Adrenal gland (tissue), 12 donors: ENCODE data around the gene CTSS. TPM values are rescaled to one million over a fixed set of nuclear protein-coding genes. Genes with fewer than 3 reads are reported as not detected.

ENCODE experiments used
- DNase-seq, 7 donors: peaks; one replicate each; pipeline ENCODE4 v3.0.0-alpha.2; 2019 to 2020
- H3K27ac ChIP-seq, 5 donors: fragments of 200-600 bp; sonication (generic) in 4 of 5; 1 replicate in 3 of 5; 2 replicates in 2 of 5; pipeline versions ENCODE4 v1.5.1 to v1.8.0; 2016 to 2020; ENCODE audit warnings: mild to moderate bottlenecking in 1 of 5
- H3K27me3 ChIP-seq: fragments of 200-600 bp; 2 replicates; pipeline ENCODE4 v1.8.0; 2021
- H3K36me3 ChIP-seq, 2 donors: fragments of 200-600 bp; replicated peaks in 1 of 2; 1 replicate in 1 of 2; 2 replicates in 1 of 2; pipeline versions ENCODE4 v1.5.1 to v1.8.0; 2018 to 2022
- H3K4me1 ChIP-seq, 2 donors: fragments of 200-600 bp; replicated peaks in 1 of 2; 1 replicate in 1 of 2; 2 replicates in 1 of 2; pipeline versions ENCODE4 v1.5.1 to v1.8.0; 2018 to 2021
- H3K4me3 ChIP-seq, 4 donors: fragments of 200-600 bp; sonication (generic) in 3 of 4; one replicate each; pipeline ENCODE4 v1.5.1; 2016 to 2018
- H3K9me3 ChIP-seq, 3 donors: fragments of 200-600 bp; sonication (generic) in 1 of 3; replicated peaks in 1 of 3; 1 replicate in 2 of 3; 2 replicates in 1 of 3; pipeline versions ENCODE4 v1.5.1 to v1.8.0; 2016 to 2021
- POLR2A ChIP-seq, 2 donors: fragments of 450-650 bp; IDR thresholded peaks; one replicate each; pipeline ENCODE4 v1.6.1; 2017; ENCODE audit warnings: antibody characterized with exemption in 2 of 2, mild to moderate bottlenecking in 2 of 2, moderate library complexity in 1 of 2
- WGBS, 4 donors: extraction: QIAGEN DNeasy Blood & Tissue Kit in 2 of 4; methylation state at CpG; one replicate each; pipeline versions ENCODE4 v1.1.5 to v1.1.7; 2013 to 2017; 5-methylcytosine and 5-hydroxymethylcytosine counted together
- intact Hi-C, 2 donors: fragments of 100-400 bp; cut with DNase I; formaldehyde crosslinking; loops; one replicate each; pipeline versions ENCODE4 v1.14.1 to v1.15.0; 2022 to 2023
- polyA plus RNA-seq, 3 donors: library from polyadenylated mRNA; stranded (reverse); fragments of 200-250 nt in 2 of 3; fragments of 350-450 nt in 1 of 3; fragmentation: Illumina TruSeq in 1 of 3; extraction: RNeasy Lipid Tissue Mini Kit (QIAGEN cat#74804) in 1 of 3; gene quantifications; one replicate each; pipeline ENCODE4 v1.2.3, GENCODE V29; 2013 to 2014
- total RNA-seq, 9 donors: library from RNA; depleted of rRNA in 4 of 9; stranded (reverse); fragments of >200 nt in 4 of 9; fragments of 120-200 nt in 1 of 9; fragmentation: NEBNext Ultra II Directional in 1 of 9; extraction: Animal tissue kit (Norgen Biotek cat#: 25700) in 1 of 9; gene quantifications; one replicate each; pipeline versions ENCODE4 v1.1.0 to v1.2.4, GENCODE V29; 2013 to 2023
- TF ChIP-seq, protein P1 (sequence below), 6 experiments: fragments of 450-650 bp in 4 of 6; fragments of 200-600 bp in 2 of 6; sonication (generic) in 1 of 6; IDR thresholded peaks; 1 replicate in 5 of 6; 2 replicates in 1 of 6; pipeline versions ENCODE4 v1.5.1 to v1.8.0; 2016 to 2021; ENCODE audit warnings: antibody characterized with exemption in 6 of 6, mild to moderate bottlenecking in 2 of 6, moderate library complexity in 1 of 6
- donor health status: healthy with polysubstance abuse.
- donor health status: Bipolar disorder and iron deficiency.
- donor health status: DM: yes; HTN: yes; CAD: no.
- donor health status: DM: no; HTN: no; CAD: no.
- donor health status: DM: no; HTN: no; CAD: no.
- donor health status: DM: yes; HTN: yes; CAD: no.

The CTSS gene
- total and polyA plus RNA-seq, 12 donors = 12.1 to 175 (median 97.1) TPM

DNA sequence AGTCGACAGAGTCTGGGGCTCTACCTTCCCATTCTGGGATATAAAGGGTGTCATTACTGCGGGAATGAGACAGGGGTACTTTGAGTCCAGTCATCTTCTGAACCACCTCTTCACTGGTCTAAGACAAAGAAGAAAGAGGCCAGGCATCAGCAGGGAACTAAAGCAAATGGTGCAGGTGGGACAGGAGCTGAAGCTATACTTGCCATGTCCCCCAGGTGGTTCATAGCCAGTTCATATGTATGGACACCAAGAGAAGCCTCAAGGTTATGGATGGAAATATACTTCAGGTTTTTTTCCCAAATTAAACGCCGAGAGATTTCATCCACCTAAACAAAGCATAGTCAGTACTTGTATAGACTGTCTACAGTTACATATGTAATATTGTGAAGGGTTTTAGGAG is 40.3 kb upstream of the CTSS start:
- Histone ChIP-seq H3K27ac (no peak overlapping the region), H3K4me1 (peaks cover 0 to 16% of the 10 kb centered on the region in 2 donors), H3K9me3 (no peaks in the 10 kb centered on the region), H3K36me3 (peaks cover 0 to 23% of the 10 kb centered on the region in 2 donors), H3K27me3 (no peaks in the 10 kb centered on the region), H3K4me3 (no peak overlapping the region)
- DNase-seq = no peak
- TF ChIP-seq, protein P1, sequence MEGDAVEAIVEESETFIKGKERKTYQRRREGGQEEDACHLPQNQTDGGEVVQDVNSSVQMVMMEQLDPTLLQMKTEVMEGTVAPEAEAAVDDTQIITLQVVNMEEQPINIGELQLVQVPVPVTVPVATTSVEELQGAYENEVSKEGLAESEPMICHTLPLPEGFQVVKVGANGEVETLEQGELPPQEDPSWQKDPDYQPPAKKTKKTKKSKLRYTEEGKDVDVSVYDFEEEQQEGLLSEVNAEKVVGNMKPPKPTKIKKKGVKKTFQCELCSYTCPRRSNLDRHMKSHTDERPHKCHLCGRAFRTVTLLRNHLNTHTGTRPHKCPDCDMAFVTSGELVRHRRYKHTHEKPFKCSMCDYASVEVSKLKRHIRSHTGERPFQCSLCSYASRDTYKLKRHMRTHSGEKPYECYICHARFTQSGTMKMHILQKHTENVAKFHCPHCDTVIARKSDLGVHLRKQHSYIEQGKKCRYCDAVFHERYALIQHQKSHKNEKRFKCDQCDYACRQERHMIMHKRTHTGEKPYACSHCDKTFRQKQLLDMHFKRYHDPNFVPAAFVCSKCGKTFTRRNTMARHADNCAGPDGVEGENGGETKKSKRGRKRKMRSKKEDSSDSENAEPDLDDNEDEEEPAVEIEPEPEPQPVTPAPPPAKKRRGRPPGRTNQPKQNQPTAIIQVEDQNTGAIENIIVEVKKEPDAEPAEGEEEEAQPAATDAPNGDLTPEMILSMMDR (IDR thresholded peaks at IDR 0.05) = no peak
- no peak for TF ChIP-seq POLR2A (IDR thresholded peaks at IDR 0.05)
- 90 to 93% (median 93%) methylated on average over 4 of the region's 4 CpGs for WGBS, 4 donors
- intact Hi-C loops = no loop called here

DNA sequence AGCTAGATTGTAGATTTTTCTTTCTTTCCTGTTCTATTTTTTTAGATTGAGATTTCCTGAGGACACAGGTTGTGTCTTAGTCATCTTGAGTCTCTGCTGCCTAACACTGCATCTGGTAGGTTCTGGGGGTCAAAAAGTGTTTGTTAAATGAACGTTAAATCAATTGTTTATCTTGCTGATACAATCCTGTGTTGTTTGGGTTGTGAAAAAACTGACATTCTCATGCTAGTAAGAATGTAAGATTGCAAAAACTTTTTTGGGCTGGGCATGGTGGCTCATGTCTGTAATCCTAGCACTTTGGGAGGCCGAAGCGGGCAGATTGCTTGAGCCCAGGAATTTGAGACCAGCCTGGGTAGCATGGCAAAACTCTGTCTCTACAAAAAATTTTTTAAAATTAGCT is 39.1 kb upstream of the CTSS start:
- TF ChIP-seq, protein P1 (IDR thresholded peaks at IDR 0.05) = no peak
- TF ChIP-seq POLR2A (IDR thresholded peaks at IDR 0.05) = no peak
- 82 to 89% (median 88%) methylated on average over 3 of the region's 3 CpGs for WGBS, 4 donors
- Histone ChIP-seq H3K27ac (no peak overlapping the region), H3K4me1 (peaks cover 0 to 16% of the 10 kb centered on the region in 2 donors), H3K27me3 (no peaks in the 10 kb centered on the region), H3K36me3 (peaks cover 0 to 19% of the 10 kb centered on the region in 2 donors), H3K4me3 (no peak overlapping the region), H3K9me3 (no peaks in the 10 kb centered on the region)
- DNase-seq = no peak
- intact Hi-C loops = no loop called here

DNA sequence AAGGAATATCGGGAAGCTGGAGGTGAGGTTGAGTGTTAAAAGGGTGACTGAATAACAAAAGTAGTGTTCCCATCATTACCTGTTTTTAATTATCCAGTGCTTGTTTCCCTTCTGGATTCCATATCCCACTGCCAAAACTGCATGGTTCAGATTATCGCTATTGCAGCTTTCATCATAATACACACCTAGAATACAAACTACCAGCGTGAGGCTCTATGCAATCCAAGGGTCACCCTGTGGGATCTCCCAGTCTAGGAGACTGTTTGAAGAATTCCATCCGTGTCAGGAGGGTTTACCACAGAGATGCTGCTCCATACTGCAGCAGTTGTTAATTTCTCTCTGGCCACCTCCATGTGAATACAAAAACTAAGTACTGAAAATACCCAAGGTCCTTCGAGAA is 33.5 kb upstream of the CTSS start:
- Histone ChIP-seq H3K27ac (no peak overlapping the region), H3K9me3 (no peaks in the 10 kb centered on the region)
- WGBS, 4 donors = 92 to 97% (median 95%) methylated on average over 4 to 5 of the region's 5 CpGs

DNA sequence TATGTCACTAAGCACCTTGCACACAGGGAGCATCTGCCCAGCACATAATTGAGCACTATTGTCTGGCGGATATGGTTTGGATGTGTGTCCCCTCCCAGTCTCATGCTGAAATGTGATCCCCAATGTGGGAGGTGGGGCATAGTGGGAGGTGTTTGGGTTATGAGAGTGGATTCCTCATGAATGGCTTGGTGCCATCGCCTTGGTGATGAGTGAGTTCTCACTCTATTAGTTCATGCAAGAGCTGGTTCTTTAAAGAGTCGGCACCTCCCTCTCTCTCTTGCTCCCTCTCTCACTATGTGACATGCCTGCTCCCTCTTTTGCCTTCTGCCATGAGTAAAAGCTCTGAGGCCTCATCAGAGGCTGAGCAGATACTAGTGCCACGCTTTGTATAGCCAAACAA is 32.9 kb upstream of the CTSS start:
- DNase-seq = no peak
- no peak overlapping the region for H3K27ac ChIP-seq
- TF ChIP-seq, protein P1 (IDR thresholded peaks at IDR 0.05) = no peak
- no peak for TF ChIP-seq POLR2A (IDR thresholded peaks at IDR 0.05)
- WGBS, 4 donors = 83 to 86% (median 85%) methylated on average over 4 of the region's 4 CpGs
- no peak overlapping the region for H3K4me3 ChIP-seq
- no peaks in the 10 kb centered on the region for H3K9me3 ChIP-seq
- no peaks in the 10 kb centered on the region for H3K27me3 ChIP-seq
- H3K4me1 ChIP-seq = no peaks in the 10 kb centered on the region
- H3K36me3 ChIP-seq = peaks cover 0 to 42% of the 10 kb centered on the region in 2 donors
- intact Hi-C loops = no loop called here

More for the DNA sequence above, 33.5 kb upstream of the CTSS start:
- Histone ChIP-seq H3K36me3 (peaks cover 0 to 47% of the 10 kb centered on the region in 2 donors), H3K4me1 (no peaks in the 10 kb centered on the region), H3K4me3 (no peak overlapping the region), H3K27me3 (no peaks in the 10 kb centered on the region)
- TF ChIP-seq, protein P1 (IDR thresholded peaks at IDR 0.05) = no peak
- TF ChIP-seq POLR2A (IDR thresholded peaks at IDR 0.05) = no peak
- intact Hi-C loops = no loop called here
- DNase-seq = no peak
